Measurements from ENCODE around the gene LRRC43. TPM values are rescaled to one million over a fixed set of nuclear protein-coding genes. Genes with fewer than 3 reads are reported as not detected.

Gene LRRC43
- total and polyA plus RNA-seq, 2 of the 4 experiments (the other 2 are of a cell fraction) = 0.26 to 0.36 TPM

- Histone ChIP-seq H3K4me3 (ENCODE audit: insufficient read depth, low read depth, low read length) (no peak overlapping the region), H4K20me1 (ENCODE audit: insufficient read depth, low read length) (no peaks in the 10 kb centered on the region), H4K91ac (ENCODE audit: insufficient read depth, low read depth, low read length) (no peak overlapping the region), H2BK20ac (ENCODE audit: low read depth, low read length) (no peak overlapping the region), H3K79me1 (ENCODE audit: low read depth in 1 of 2, low read length in 2 of 2) (no peaks in the 10 kb centered on the region), H3K4ac (ENCODE audit: low read depth, low read length) (no peak overlapping the region), H3K56ac (ENCODE audit: extremely low read depth, insufficient read depth, low read length) (no peak overlapping the region), H3K23ac (ENCODE audit: low read depth, low read length) (no peak overlapping the region), H3K27me3 (ENCODE audit: control insufficient read depth, insufficient read depth, low read length) (no peaks in the 10 kb centered on the region), H2BK5ac (ENCODE audit: low read depth, low read length, poor library complexity, severe bottlenecking) (no peak overlapping the region), H3K4me1 (ENCODE audit: control insufficient read depth, insufficient read depth, low read length) (no peaks in the 10 kb centered on the region), H2BK120ac (ENCODE audit: low read depth, low read length) (no peak overlapping the region), H3K9me1 (ENCODE audit: insufficient read depth, low read length) (peaks cover 3% of the 10 kb centered on the region; the same call in 1 of the 2 replicates), H3K18ac (ENCODE audit: low read depth, low read length) (no peak overlapping the region), H3K4me2 (ENCODE audit: low read depth, low read length) (no peak overlapping the region), H2AFZ (replicated peaks; ENCODE audit: low read length, poor library complexity) (no peak overlapping the region), H3K9ac (ENCODE audit: low read depth, low read length) (no peak overlapping the region), H4K5ac (ENCODE audit: low read depth, low read length) (no peak overlapping the region), H3K14ac (replicated peaks; ENCODE audit: low read depth, low read length) (no peak overlapping the region), H2AK5ac (ENCODE audit: low read depth, low read length) (no peak overlapping the region), H3K36me3 (ENCODE audit: control insufficient read depth, insufficient read depth, low read length) (peaks cover 63% of the 10 kb centered on the region), H4K8ac (ENCODE audit: low read depth in 2 of 2, low read length in 2 of 2) (no peak overlapping the region), H2BK15ac (ENCODE audit: low read depth, low read length) (no peak overlapping the region), H3K9me3 (ENCODE audit: control insufficient read depth, insufficient read depth, low read length) (no peaks in the 10 kb centered on the region), H2AK9ac (replicated peaks; ENCODE audit: low read depth, low read length, poor library complexity) (no peak overlapping the region), H3K27ac (ENCODE audit: insufficient read depth, low read length) (no peak overlapping the region)
- in situ Hi-C loops (cut with MboI; ENCODE audit: low sequenced_read_pairs) = no loop called here
- ChIA-PET CTCF (interaction anchor here (0.6 kb wide), 1 partner anchor 346 kb away, joined by 3 read pairs; no protein-coding TSS in a partner anchor), POLR2A (ENCODE audit: unreplicated experiment) (no interaction called here)
- ATAC-seq (ENCODE audit: low read depth) = no peak
- BruUV-seq (replicated peaks) = no TSS peak
- intact Hi-C loops (cut with micrococcal nuclease) = no loop called here
- TF ChIP-seq RAD21 (IDR thresholded peaks at IDR 0.05; ENCODE audit: low read length) (no peak), BHLHE40 (IDR thresholded peaks at IDR 0.05; ENCODE audit: low read depth, low read length) (no peak), CHD1 (IDR thresholded peaks at IDR 0.05; ENCODE audit: low read depth, low read length) (no peak), POLR2A (IDR thresholded peaks at IDR 0.05; ENCODE audit: low read depth, low read length) (no peak), USF2 (IDR thresholded peaks at IDR 0.05; ENCODE audit: low read depth, low read length) (no peak), SMC3 (IDR thresholded peaks at IDR 0.05; ENCODE audit: low read depth, low read length) (no peak), NFE2L2 (IDR thresholded peaks at IDR 0.05; ENCODE audit: low read depth, low read length) (no peak), RCOR1 (IDR thresholded peaks at IDR 0.05; ENCODE audit: insufficient replicate concordance, low read length) (no peak), MAFK (IDR thresholded peaks at IDR 0.05; ENCODE audit: low read depth, low read length) (no peak)
- dilution Hi-C loops (cut with HindIII; ENCODE audit: low sequenced_read_pairs, unreplicated experiment) = no loop called here
- DNase-seq = no peak
- 97% methylated on average over 6 of the region's 19 CpGs; no CpG with 5 or more reads in 1 of the 2 experiments for WGBS, 2 experiments (ENCODE audit: extremely low coverage in 2 of 2, insufficient read length in 1 of 2)
These were observed 42.3 kb upstream of the LRRC43 start for GRCh38 chr12:122140467-122141257.

Data from IMR-90 (cell line).